HG03439 (cell line): ENCODE data around the gene STX8.
"Not testable (repeated sequence)": the region's sequence is repeated elsewhere in the genome, so short reads cannot be mapped to it uniquely, and the experiment has no call there.

Source experiments
- ATAC-seq: cut with Tn5 transposase; IDR thresholded peaks from one replicate; pipeline ENCODE4 v1.9.1; 2021; ENCODE audit warnings: mild to moderate bottlenecking, moderate library complexity; ENCODE audit not compliant: unreplicated experiment

The STX8 gene

GRCh38 chr17:9355846-9356245 lies 219.8 kb downstream of the STX8 start:
- ATAC-seq: no peak

GRCh38 chr17:9355231-9355630 lies 220.4 kb downstream of the STX8 start:
- not testable (repeated sequence) for ATAC-seq

GRCh38 chr17:9350080-9350479 lies 225.5 kb downstream of the STX8 start:
- ATAC-seq: no peak

GRCh38 chr17:9346296-9346926 lies 229.2 kb downstream of the STX8 start:
- no peak for ATAC-seq

- no peak for ATAC-seq
Observed at GRCh38 chr17:9343516-9343915, 232.1 kb downstream of the STX8 start.

- ATAC-seq: no peak
Observed at GRCh38 chr17:9342225-9342624, 233.4 kb downstream of the STX8 start.

GRCh38 chr17:9339958-9340357 lies 235.7 kb downstream of the STX8 start:
- ATAC-seq: no peak

GRCh38 chr17:9339482-9339881 lies 236.1 kb downstream of the STX8 start:
- ATAC-seq: not testable (repeated sequence)

- ATAC-seq: no peak
Observed at GRCh38 chr17:9336817-9337216, 238.8 kb downstream of the STX8 start.

- no peak for ATAC-seq
Observed at GRCh38 chr17:9334536-9335446, 240.8 kb downstream of the STX8 start.

GRCh38 chr17:9332132-9332494 lies 243.5 kb downstream of the STX8 start:
- no peak for ATAC-seq

GRCh38 chr17:9331279-9332131 lies 244.1 kb downstream of the STX8 start:
- ATAC-seq: no peak

GRCh38 chr17:9330611-9331271 lies 244.9 kb downstream of the STX8 start:
- ATAC-seq: no peak

- no peak for ATAC-seq
Observed at GRCh38 chr17:9330141-9330540, 245.5 kb downstream of the STX8 start.

GRCh38 chr17:9329251-9329921 lies 246.2 kb downstream of the STX8 start:
- no peak for ATAC-seq

GRCh38 chr17:9324864-9325263 lies 250.8 kb downstream of the STX8 start:
- no peak for ATAC-seq

- ATAC-seq: no peak
Observed at GRCh38 chr17:9322326-9322725, 253.3 kb downstream of the STX8 start.

GRCh38 chr17:9321890-9322289 lies 253.7 kb downstream of the STX8 start:
- no peak for ATAC-seq

GRCh38 chr17:9315360-9315759 lies 260.3 kb downstream of the STX8 start:
- ATAC-seq: no peak

GRCh38 chr17:9313346-9313745 lies 262.3 kb downstream of the STX8 start:
- ATAC-seq: no peak
